Stimulated activated CD8-positive, alpha-beta memory T cell treated with anti-CD3 and anti-CD28 coated beads, Interleukin-4, amount 100 ng/mL, for 24 hours (primary cell): ENCODE measurements around the gene SLC12A7.
"Not testable (repeated sequence)": the region's sequence is repeated elsewhere in the genome, so short reads cannot be mapped to it uniquely, and the experiment has no call there.

Experiments used
- DNase-seq: peaks from one replicate; pipeline ENCODE4 v3.0.0-alpha.2; 2020; ENCODE audit warnings: low read depth

Gene SLC12A7

GRCh38 chr5:1006656-1007071 lies 105.2 kb downstream of the SLC12A7 start:
- no peak for DNase-seq

DNA sequence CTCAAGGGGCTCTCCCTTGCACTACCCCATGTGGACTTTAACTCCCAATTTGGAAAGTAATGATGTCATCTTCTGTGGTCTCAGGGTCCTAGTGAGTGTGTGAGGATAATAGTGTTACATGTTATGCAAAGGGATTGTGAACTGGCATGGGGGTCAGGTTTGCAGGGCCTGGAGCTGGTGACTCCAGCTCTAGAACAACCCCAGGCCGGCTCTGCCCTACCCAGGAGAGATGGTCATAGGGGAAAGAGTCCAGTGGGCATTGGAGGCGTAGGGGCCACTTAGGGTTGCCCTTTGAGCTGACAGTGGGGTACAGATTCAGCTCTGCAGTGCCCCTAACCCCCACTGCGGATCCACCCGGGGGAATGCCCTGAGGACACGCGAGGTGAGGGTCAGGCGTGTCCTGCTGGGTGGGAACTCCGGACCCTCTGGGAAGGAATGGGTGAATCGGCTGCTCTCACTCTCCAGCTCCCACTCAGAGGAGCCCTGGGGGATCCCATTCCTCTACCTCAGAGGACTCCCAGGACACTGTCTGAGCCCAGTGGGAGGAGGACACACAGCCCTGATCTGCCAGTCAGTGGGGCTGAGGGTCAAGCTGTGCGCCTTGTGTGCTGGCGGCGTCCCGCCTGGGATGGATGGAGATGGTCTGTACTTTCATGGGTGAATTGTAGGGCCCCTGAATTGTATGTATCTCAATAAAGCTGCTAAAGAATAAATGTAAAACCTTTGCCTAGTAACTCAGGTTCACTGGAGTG lies 105.8 kb downstream of the SLC12A7 start:
- DNase-seq, result no peak

GRCh38 chr5:1005249-1005851 lies 106.5 kb downstream of the SLC12A7 start:
- DNase-seq, result no peak

- DNase-seq, result no peak
Measured at GRCh38 chr5:1004461-1005248, 107.2 kb downstream of the SLC12A7 start.

GRCh38 chr5:1003296-1003937 lies 108.4 kb downstream of the SLC12A7 start:
- no peak for DNase-seq

- DNase-seq, result no peak
Measured at GRCh38 chr5:1002836-1003235, 109.0 kb downstream of the SLC12A7 start.

DNA sequence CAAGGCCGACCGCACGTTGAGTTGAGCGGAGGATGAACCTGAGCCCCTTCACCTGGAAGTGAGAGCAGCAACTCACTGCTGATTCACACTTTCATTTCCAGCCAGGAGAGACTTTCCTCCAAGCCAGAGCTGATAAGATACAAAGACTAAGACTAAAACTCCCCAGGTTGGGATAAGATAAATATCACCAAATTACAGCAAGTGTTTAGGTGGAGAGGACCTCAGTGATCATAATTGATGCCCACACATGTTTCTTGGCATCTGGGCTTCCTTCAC lies 109.7 kb downstream of the SLC12A7 start:
- no peak for DNase-seq

DNA sequence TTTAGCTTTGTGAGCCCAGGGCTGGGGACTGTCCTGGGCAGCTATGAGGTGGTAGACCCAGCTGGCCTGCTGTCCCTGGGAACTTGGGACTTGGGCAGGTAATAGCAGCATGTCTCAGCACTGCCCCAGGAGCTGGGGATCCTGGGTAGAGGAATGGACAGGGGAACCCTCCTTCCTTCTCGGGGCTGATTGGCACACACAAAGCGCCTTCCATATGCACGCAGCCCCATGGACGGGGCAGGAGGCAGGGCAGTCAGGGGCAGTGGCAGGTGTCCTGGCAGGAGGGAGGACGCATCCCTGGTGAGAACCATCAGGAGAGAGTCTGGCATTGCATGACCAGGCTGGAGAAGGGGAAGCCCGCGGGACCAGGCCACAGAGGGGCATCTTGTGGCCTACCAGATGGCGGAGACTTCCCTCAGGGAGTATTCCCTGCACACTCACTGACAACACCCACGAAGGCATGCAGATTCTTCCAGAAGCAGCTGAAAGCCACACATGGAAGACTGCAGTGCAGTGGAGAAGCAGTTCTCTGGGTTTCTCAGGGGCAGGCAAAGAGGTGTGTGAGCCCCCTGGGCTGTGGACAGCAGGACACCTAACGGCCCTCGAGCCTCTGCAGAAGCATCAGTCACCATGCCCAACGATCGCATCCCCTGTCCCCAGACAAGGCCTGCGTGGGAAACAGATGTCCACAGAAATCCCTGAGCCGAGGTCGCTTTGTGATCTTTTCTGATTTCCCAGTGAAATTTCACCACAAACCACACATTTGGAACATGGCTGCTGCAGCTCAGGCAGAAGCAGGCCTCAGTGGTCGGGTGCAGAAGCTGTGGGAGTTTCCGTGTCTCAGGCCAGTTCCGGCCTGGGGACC lies 110.2 kb downstream of the SLC12A7 start:
- DNase-seq, result no peak

DNA sequence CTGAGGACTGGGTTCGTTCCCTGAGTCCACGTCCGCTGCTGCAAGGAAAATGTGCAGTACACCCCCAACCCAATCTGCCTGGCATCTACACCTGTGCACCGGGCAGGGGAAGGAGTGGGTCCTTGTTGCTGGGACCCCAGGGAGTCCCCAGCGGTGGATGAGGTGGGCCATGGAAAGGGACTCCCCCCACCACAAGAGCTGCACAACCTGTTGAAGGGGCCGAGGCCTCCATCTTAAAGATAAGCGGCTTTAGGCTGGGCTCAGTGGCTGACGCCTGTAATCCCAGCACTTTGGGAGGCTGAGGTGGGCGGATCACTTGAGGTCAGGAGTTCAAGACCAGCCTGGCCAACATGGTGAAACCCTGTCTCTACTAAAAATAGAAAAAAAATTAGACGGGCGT lies 111.0 kb downstream of the SLC12A7 start:
- DNase-seq, result not testable (repeated sequence)
